Measurements from ENCODE around the gene MTARC2. TPM values are rescaled to one million over a fixed set of nuclear protein-coding genes. Genes with fewer than 3 reads are reported as not detected.

MTARC2 gene
- total RNA-seq, 1 donor from 2014 or later, result not detected

DNA sequence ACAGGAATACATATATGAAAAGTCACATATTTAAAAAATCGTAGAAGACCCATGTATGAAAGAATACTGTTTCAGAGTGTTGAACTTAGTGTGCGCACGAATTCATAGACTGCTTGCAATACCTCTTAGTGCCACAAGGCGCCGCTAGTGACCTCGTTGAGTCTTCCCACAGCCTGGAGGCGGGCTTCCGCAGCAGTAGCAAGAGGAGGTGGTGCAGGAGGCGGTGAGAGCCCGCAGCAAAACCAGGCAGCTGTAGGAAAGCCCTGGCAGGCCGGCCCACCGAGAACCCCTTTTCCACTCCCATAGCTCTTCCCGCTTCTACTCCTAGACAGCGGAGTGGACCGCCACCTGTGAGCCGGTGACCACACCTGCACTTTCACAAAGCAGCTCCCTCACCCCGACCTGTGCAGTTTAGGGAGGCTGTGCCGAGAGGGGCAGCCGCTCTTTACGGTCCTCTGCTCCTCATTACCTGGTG is 62.1 kb downstream of the MTARC2 start:
- no peak overlapping the region for H3K4me3 Mint-ChIP-seq
- H3K9me3 Mint-ChIP-seq, result no peaks in the 10 kb centered on the region
- Histone ChIP-seq H3K4me2 (peak overlapping the region; percentile 62), H3K9ac (no peak overlapping the region), H3K36me3 (no peaks in the 10 kb centered on the region), H2AFZ (replicated peaks) (peak overlapping the region; percentile 80), H4K20me1 (ENCODE audit: low read depth) (no peaks in the 10 kb centered on the region), H3K4me1 (no peaks in the 10 kb centered on the region), H3K27me3 (no peaks in the 10 kb centered on the region), H3K27ac (no peak overlapping the region), H3K9me3 (ENCODE audit: low read depth) (no peaks in the 10 kb centered on the region), H3K4me3 (peak overlapping the region; percentile 25), H3K79me2 (ENCODE audit: low read depth) (no peaks in the 10 kb centered on the region), H3F3A (ENCODE audit: low read depth) (peaks cover 3% of the 10 kb centered on the region)
- peaks cover 4% of the 10 kb centered on the region for H3K4me1 Mint-ChIP-seq
- peaks cover 8% of the 10 kb centered on the region for H3K27me3 Mint-ChIP-seq (ENCODE audit: insufficient read depth, low read depth)
- no peak overlapping the region for H3K27ac Mint-ChIP-seq
- TF ChIP-seq EZH2 (IDR thresholded peaks at IDR 0.05), result no peak
- TF ChIP-seq, protein P1, sequence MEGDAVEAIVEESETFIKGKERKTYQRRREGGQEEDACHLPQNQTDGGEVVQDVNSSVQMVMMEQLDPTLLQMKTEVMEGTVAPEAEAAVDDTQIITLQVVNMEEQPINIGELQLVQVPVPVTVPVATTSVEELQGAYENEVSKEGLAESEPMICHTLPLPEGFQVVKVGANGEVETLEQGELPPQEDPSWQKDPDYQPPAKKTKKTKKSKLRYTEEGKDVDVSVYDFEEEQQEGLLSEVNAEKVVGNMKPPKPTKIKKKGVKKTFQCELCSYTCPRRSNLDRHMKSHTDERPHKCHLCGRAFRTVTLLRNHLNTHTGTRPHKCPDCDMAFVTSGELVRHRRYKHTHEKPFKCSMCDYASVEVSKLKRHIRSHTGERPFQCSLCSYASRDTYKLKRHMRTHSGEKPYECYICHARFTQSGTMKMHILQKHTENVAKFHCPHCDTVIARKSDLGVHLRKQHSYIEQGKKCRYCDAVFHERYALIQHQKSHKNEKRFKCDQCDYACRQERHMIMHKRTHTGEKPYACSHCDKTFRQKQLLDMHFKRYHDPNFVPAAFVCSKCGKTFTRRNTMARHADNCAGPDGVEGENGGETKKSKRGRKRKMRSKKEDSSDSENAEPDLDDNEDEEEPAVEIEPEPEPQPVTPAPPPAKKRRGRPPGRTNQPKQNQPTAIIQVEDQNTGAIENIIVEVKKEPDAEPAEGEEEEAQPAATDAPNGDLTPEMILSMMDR (IDR thresholded peaks at IDR 0.05), result peak; percentile 89
- H3K36me3 Mint-ChIP-seq, result peaks cover 14% of the 10 kb centered on the region
- peak; percentile 87 for DNase-seq (ENCODE audit: low spot score)

- no peaks in the 10 kb centered on the region for H3K27me3 ChIP-seq
- no peak overlapping the region for H3K4me3 Mint-ChIP-seq
- DNase-seq (ENCODE audit: low spot score), result no peak
- no peak overlapping the region for H3K4me2 ChIP-seq
- H3K79me2 ChIP-seq (ENCODE audit: low read depth), result no peaks in the 10 kb centered on the region
- H3F3A ChIP-seq (ENCODE audit: low read depth), result peaks cover 3% of the 10 kb centered on the region
- peaks cover 14% of the 10 kb centered on the region for H3K36me3 Mint-ChIP-seq
- no peak overlapping the region for H3K9ac ChIP-seq
- no peak overlapping the region for H3K27ac Mint-ChIP-seq
- peaks cover 8% of the 10 kb centered on the region for H3K27me3 Mint-ChIP-seq (ENCODE audit: insufficient read depth, low read depth)
- TF ChIP-seq EZH2 (IDR thresholded peaks at IDR 0.05), result no peak
- TF ChIP-seq, protein P1 (IDR thresholded peaks at IDR 0.05), result no peak
- no peak for TF ChIP-seq EZH2phosphoT487 (IDR thresholded peaks at IDR 0.05)
- no peak overlapping the region for H2AFZ ChIP-seq (replicated peaks)
- H3K9me3 Mint-ChIP-seq, result no peaks in the 10 kb centered on the region
- H3K9me3 ChIP-seq (ENCODE audit: low read depth), result no peaks in the 10 kb centered on the region
- H3K4me1 ChIP-seq, result no peaks in the 10 kb centered on the region
- no peaks in the 10 kb centered on the region for H3K36me3 ChIP-seq
- no peak overlapping the region for H3K4me3 ChIP-seq
- peaks cover 4% of the 10 kb centered on the region for H3K4me1 Mint-ChIP-seq
- H3K27ac ChIP-seq, result no peak overlapping the region
- H4K20me1 ChIP-seq (ENCODE audit: low read depth), result no peaks in the 10 kb centered on the region
These were observed 62.8 kb downstream of the MTARC2 start for GRCh38 chr1:220810963-220811362.

GRCh38 chr1:220811695-220812094 is 63.6 kb downstream of the MTARC2 start:
- no peak overlapping the region for H3K27ac ChIP-seq
- H3K79me2 ChIP-seq (ENCODE audit: low read depth), result no peaks in the 10 kb centered on the region
- no peaks in the 10 kb centered on the region for H4K20me1 ChIP-seq (ENCODE audit: low read depth)
- H3K36me3 Mint-ChIP-seq, result peaks cover 14% of the 10 kb centered on the region
- no peaks in the 10 kb centered on the region for H3K36me3 ChIP-seq
- DNase-seq (ENCODE audit: low spot score), result no peak
- H3F3A ChIP-seq (ENCODE audit: low read depth), result peaks cover 3% of the 10 kb centered on the region
- TF ChIP-seq, protein P1 (IDR thresholded peaks at IDR 0.05), result no peak
- TF ChIP-seq EZH2phosphoT487 (IDR thresholded peaks at IDR 0.05), result no peak
- no peak for TF ChIP-seq EZH2 (IDR thresholded peaks at IDR 0.05)
- no peaks in the 10 kb centered on the region for H3K27me3 ChIP-seq
- H3K9me3 ChIP-seq (ENCODE audit: low read depth), result no peaks in the 10 kb centered on the region
- H3K27me3 Mint-ChIP-seq (ENCODE audit: insufficient read depth, low read depth), result peaks cover 8% of the 10 kb centered on the region
- no peak overlapping the region for H3K4me2 ChIP-seq
- no peak overlapping the region for H3K4me3 ChIP-seq
- H3K4me1 Mint-ChIP-seq, result peaks cover 4% of the 10 kb centered on the region
- no peak overlapping the region for H3K9ac ChIP-seq
- no peak overlapping the region for H2AFZ ChIP-seq (replicated peaks)
- no peak overlapping the region for H3K4me3 Mint-ChIP-seq
- H3K27ac Mint-ChIP-seq, result no peak overlapping the region
- no peaks in the 10 kb centered on the region for H3K9me3 Mint-ChIP-seq
- H3K4me1 ChIP-seq, result no peaks in the 10 kb centered on the region
